H1 (cell line): ENCODE data around the gene SLC7A11. TPM values are rescaled to one million over a fixed set of nuclear protein-coding genes. Genes with fewer than 3 reads are reported as not detected.

ENCODE experiments used
- CTCF ChIA-PET: fragments of 300-600 bp; sonication (Branson Sonifier 250); formaldehyde crosslinking; loops from one replicate; lab custom pipeline; 2021; ENCODE audit not compliant: partially characterized antibody; lab: Charles Lee
- POLR2A ChIA-PET: fragments of 300-600 bp; sonication (Branson Sonifier 250); formaldehyde crosslinking; loops from one replicate; lab custom pipeline; 2021; ENCODE audit warnings: inconsistent platforms; ENCODE audit not compliant: partially characterized antibody; lab: Charles Lee
- DNase-seq, 2 experiments: peaks; one replicate each; pipeline versions ENCODE4 v3.0.0 to v3.0.0-alpha.2; 2010 to 2022; ENCODE audit warnings: low spot score in 2 of 2, low read depth in 1 of 2, mixed read lengths in 1 of 2
- FAIRE-seq: peaks from 2 replicates; lab custom pipeline; 2011; peaks lifted over from hg19 to GRCh38; lab: Jason Lieb, UNC
- H2AFZ ChIP-seq: 2 replicates; pipeline ENCODE4 v1.8.1; 2012; ENCODE audit warnings: low read length, inconsistent platforms
- H2AK5ac ChIP-seq: 2 replicates; pipeline ENCODE4 v1.6.1; 2013; ENCODE audit warnings: low read depth, low read length
- H2BK120ac ChIP-seq: replicated peaks from 2 replicates; pipeline ENCODE3; 2013; ENCODE audit warnings: low read depth, low read length, inconsistent platforms
- H2BK12ac ChIP-seq: 2 replicates; pipeline ENCODE4 v1.6.1; 2013; ENCODE audit warnings: low read depth, low read length
- H2BK15ac ChIP-seq: 2 replicates; pipeline ENCODE4 v1.6.1; 2013; ENCODE audit warnings: low read length
- H2BK20ac ChIP-seq: 2 replicates; pipeline ENCODE4 v1.6.1; 2013; ENCODE audit warnings: low read length
- H2BK5ac ChIP-seq: 2 replicates; pipeline ENCODE4 v1.6.1; 2013; ENCODE audit warnings: low read depth, low read length
- H3K14ac ChIP-seq: 2 replicates; pipeline ENCODE4 v1.6.1; 2013; ENCODE audit warnings: inconsistent platforms; ENCODE audit not compliant: insufficient read length
- H3K18ac ChIP-seq: 2 replicates; pipeline ENCODE4 v1.6.1; 2013; ENCODE audit warnings: low read length; ENCODE audit errors: extremely low read depth
- H3K23ac ChIP-seq: 2 replicates; pipeline ENCODE4 v1.6.1; 2013; ENCODE audit warnings: inconsistent platforms; ENCODE audit not compliant: insufficient read length
- H3K23me2 ChIP-seq: 2 replicates; pipeline ENCODE4 v1.6.1; 2013; ENCODE audit warnings: low read depth, low read length
- H3K27ac ChIP-seq: 2 replicates; pipeline ENCODE4 v1.6.1; 2011; ENCODE audit warnings: low read depth, low read length, inconsistent platforms
- H3K27me3 ChIP-seq, 4 experiments: replicated peaks in 1 of 4; 1 replicate in 1 of 4; 2 replicates in 3 of 4; pipeline versions ENCODE4 v1.6.1 to v1.8.1; 2011 to 2013; ENCODE audit warnings: low read length in 3 of 4, mild to moderate bottlenecking in 3 of 4, inconsistent platforms in 2 of 4, mixed read lengths in 2 of 4, moderate library complexity in 1 of 4; ENCODE audit not compliant: control insufficient read depth in 3 of 4, insufficient read depth in 3 of 4; ENCODE audit errors: extremely low read depth in 1 of 4
- H3K36me3 ChIP-seq, 4 experiments: 2 replicates each; pipeline versions ENCODE4 v1.6.1 to v1.8.1; 2011 to 2013; ENCODE audit warnings: mild to moderate bottlenecking in 4 of 4, low read length in 3 of 4, moderate library complexity in 2 of 4, control low read depth in 1 of 4, inconsistent platforms in 1 of 4; ENCODE audit not compliant: insufficient read depth in 4 of 4, control insufficient read depth in 2 of 4
- H3K4ac ChIP-seq: replicated peaks from 2 replicates; pipeline ENCODE3; 2013; ENCODE audit warnings: low read length, low read depth, mixed read lengths, inconsistent platforms; ENCODE audit not compliant: insufficient read length
- H3K4me1 ChIP-seq, 4 experiments: replicated peaks in 1 of 4; 1 replicate in 1 of 4; 2 replicates in 3 of 4; pipeline versions ENCODE4 v1.6.1 to v1.8.1; 2011 to 2013; ENCODE audit warnings: low read length in 3 of 4, inconsistent platforms in 2 of 4, mixed read lengths in 1 of 4; ENCODE audit not compliant: insufficient read depth in 4 of 4, control insufficient read depth in 3 of 4
- H3K4me2 ChIP-seq, 2 experiments: 2 replicates each; pipeline versions ENCODE4 v1.6.1 to v1.8.1; 2011 to 2013; ENCODE audit warnings: low read depth in 2 of 2, low read length in 2 of 2, control low read depth in 1 of 2, inconsistent platforms in 1 of 2, mild to moderate bottlenecking in 1 of 2; ENCODE audit not compliant: insufficient read depth in 1 of 2
- H3K4me3 ChIP-seq, 4 experiments: fragments of 200-600, 300-600 bp in 1 of 4; sonication (generic), shearing (Covaris generic), sonication (Bioruptor Twin) in 1 of 4; 2 replicates each; pipeline versions ENCODE4 v1.5.1 to v1.8.1; 2011 to 2016; ENCODE audit warnings: low read length in 4 of 4, low read depth in 3 of 4, control low read depth in 2 of 4, inconsistent platforms in 2 of 4, mild to moderate bottlenecking in 2 of 4, mixed read lengths in 1 of 4, moderate library complexity in 1 of 4; ENCODE audit not compliant: insufficient read depth in 2 of 4; ENCODE audit errors: extremely low read depth in 1 of 4
- H3K56ac ChIP-seq: replicated peaks from 2 replicates; pipeline ENCODE3; 2013; ENCODE audit warnings: low read depth, mild to moderate bottlenecking, mixed read lengths, low read length, inconsistent platforms; ENCODE audit not compliant: insufficient read length
- H3K79me1 ChIP-seq: 2 replicates; pipeline ENCODE4 v1.6.1; 2013; ENCODE audit warnings: low read depth, low read length, control low read depth
- H3K79me2 ChIP-seq, 2 experiments: 2 replicates each; pipeline versions ENCODE4 v1.6.1 to v1.8.1; 2012 to 2013; ENCODE audit warnings: low read length in 2 of 2, mild to moderate bottlenecking in 2 of 2, inconsistent platforms in 1 of 2; ENCODE audit not compliant: insufficient read depth in 2 of 2, control insufficient read depth in 1 of 2
- H3K9ac ChIP-seq, 4 experiments: replicated peaks in 1 of 4; 1 replicate in 1 of 4; 2 replicates in 3 of 4; pipeline versions ENCODE4 v1.6.1 to v1.8.1; 2011 to 2013; ENCODE audit warnings: low read depth in 3 of 4, low read length in 3 of 4, control low read depth in 2 of 4, mild to moderate bottlenecking in 2 of 4, moderate library complexity in 2 of 4, inconsistent platforms in 1 of 4; ENCODE audit errors: extremely low read depth in 1 of 4
- H3K9me3 ChIP-seq, 2 experiments: 2 replicates each; pipeline versions ENCODE4 v1.6.1 to v1.8.1; 2012 to 2013; ENCODE audit warnings: mild to moderate bottlenecking in 2 of 2, moderate library complexity in 2 of 2, control low read depth in 1 of 2, inconsistent platforms in 1 of 2, low read depth in 1 of 2, low read length in 1 of 2, mixed read lengths in 1 of 2; ENCODE audit not compliant: insufficient read depth in 2 of 2
- H4K20me1 ChIP-seq, 2 experiments: replicated peaks in 1 of 2; 2 replicates each; pipeline versions ENCODE3 to v1.8.1; 2011 to 2013; ENCODE audit warnings: inconsistent platforms in 2 of 2, low read length in 2 of 2, mild to moderate bottlenecking in 1 of 2; ENCODE audit not compliant: insufficient read depth in 2 of 2, control insufficient read depth in 1 of 2
- H4K5ac ChIP-seq: 2 replicates; pipeline ENCODE4 v1.6.1; 2013; ENCODE audit warnings: low read length, low read depth, mixed read lengths, inconsistent platforms; ENCODE audit not compliant: insufficient read length
- H4K8ac ChIP-seq: 2 replicates; pipeline ENCODE4 v1.8.0; 2013; ENCODE audit warnings: mild to moderate bottlenecking, moderate library complexity, low read length, inconsistent platforms; ENCODE audit not compliant: insufficient read depth; ENCODE audit errors: extremely low read depth
- H4K91ac ChIP-seq: replicated peaks from 2 replicates; pipeline ENCODE3; 2013; ENCODE audit warnings: low read length, mixed read lengths, inconsistent platforms; ENCODE audit not compliant: insufficient read length
- CREB1 ChIP-seq: IDR thresholded peaks from 2 replicates; pipeline ENCODE4 v1.6.1; 2012; ENCODE audit warnings: inconsistent platforms
- CTBP2 ChIP-seq: IDR thresholded peaks from 2 replicates; pipeline ENCODE4 v1.7.0; 2011; ENCODE audit warnings: borderline replicate concordance, mild to moderate bottlenecking, moderate library complexity, mixed read lengths, low read length; ENCODE audit not compliant: insufficient read depth, insufficient read length
- JUN ChIP-seq: IDR thresholded peaks from 2 replicates; pipeline ENCODE4 v1.6.1; 2011; ENCODE audit warnings: low read depth, mild to moderate bottlenecking, improper control_type of control experiment, low read length
- JUND ChIP-seq: IDR thresholded peaks from 2 replicates; pipeline ENCODE4 v1.6.1; 2011; ENCODE audit warnings: mild to moderate bottlenecking, improper control_type of control experiment, low read length
- RAD21 ChIP-seq, 2 experiments: IDR thresholded peaks in 1 of 2; conservative IDR thresholded peaks in 1 of 2; 2 replicates each; pipeline ENCODE4 v1.6.1; 2011; ENCODE audit warnings: low read depth in 2 of 2, low read length in 2 of 2, improper control_type of control experiment in 1 of 2, inconsistent platforms in 1 of 2, mild to moderate bottlenecking in 1 of 2, moderate library complexity in 1 of 2
- RBBP5 ChIP-seq: IDR thresholded peaks from 2 replicates; pipeline ENCODE4 v1.7.1; 2012; ENCODE audit warnings: low read depth, mild to moderate bottlenecking, inconsistent platforms, low read length, moderate library complexity, borderline replicate concordance
- RFX5 ChIP-seq: IDR thresholded peaks from 2 replicates; pipeline ENCODE4 v1.6.1; 2011; ENCODE audit warnings: low read depth, low read length, improper control_type of control experiment, borderline replicate concordance
- SUZ12 ChIP-seq: fragments of 200-600 bp; sonication (generic); IDR thresholded peaks from 2 replicates; pipeline ENCODE4 v1.6.1; 2012; ENCODE audit warnings: mild to moderate bottlenecking, inconsistent platforms, low read length, moderate library complexity, mixed read lengths
- ZNF274 ChIP-seq: IDR thresholded peaks from 2 replicates; pipeline ENCODE4 v1.7.0; 2012; ENCODE audit warnings: low read length, borderline replicate concordance; ENCODE audit errors: extremely low read depth
- WGBS, 2 experiments: shearing (Covaris generic) in 1 of 2; methylation state at CpG; one replicate each; pipeline versions ENCODE4 v1.1.6 to v1.1.7; 2013 to 2015; ENCODE audit warnings: low lambda C conversion rate in 2 of 2, mixed read lengths in 2 of 2, inconsistent platforms in 1 of 2, low coverage in 1 of 2, missing lambda C conversion rate in 1 of 2; ENCODE audit not compliant: insufficient replicate concordance in 2 of 2, insufficient coverage in 1 of 2, insufficient read length in 1 of 2; ENCODE audit errors: extremely low coverage in 1 of 2, missing lambda C conversion rate in 1 of 2; 5-methylcytosine and 5-hydroxymethylcytosine counted together
- polyA plus RNA-seq, 7 experiments: library from polyadenylated mRNA; depleted of rRNA in 3 of 7; stranded (reverse) in 5 of 7; unstranded in 2 of 7; fragments of >200 nt in 5 of 7; fragments of 200-250 nt in 2 of 7; gene quantifications; 1 replicate in 5 of 7; 2 replicates in 1 of 7; 4 replicates in 1 of 7; pipeline versions ENCODE4 v1.2.1 to v1.2.3, GENCODE V29; 2011 to 2013; ENCODE audit warnings: missing spikeins in 2 of 7, mixed read lengths in 2 of 7
- total RNA-seq: library from RNA; stranded (reverse); fragmentation: NEBNext Ultra II Directional; extraction: Animal tissue kit (Norgen Biotek cat#: 25700); gene quantifications from 2 replicates; pipeline ENCODE4 v1.2.1, GENCODE V29; 2021
- TF ChIP-seq, protein P1 (sequence below): IDR thresholded peaks from 2 replicates; pipeline ENCODE4 v1.6.1; 2011; ENCODE audit warnings: low read length, improper control_type of control experiment

The SLC7A11 gene
- total and polyA plus RNA-seq, 2 of the 8 experiments (the other 6 are each of a cell fraction or from before 2014, with no cell fraction given) = 6.6 to 17.0 TPM

DNA sequence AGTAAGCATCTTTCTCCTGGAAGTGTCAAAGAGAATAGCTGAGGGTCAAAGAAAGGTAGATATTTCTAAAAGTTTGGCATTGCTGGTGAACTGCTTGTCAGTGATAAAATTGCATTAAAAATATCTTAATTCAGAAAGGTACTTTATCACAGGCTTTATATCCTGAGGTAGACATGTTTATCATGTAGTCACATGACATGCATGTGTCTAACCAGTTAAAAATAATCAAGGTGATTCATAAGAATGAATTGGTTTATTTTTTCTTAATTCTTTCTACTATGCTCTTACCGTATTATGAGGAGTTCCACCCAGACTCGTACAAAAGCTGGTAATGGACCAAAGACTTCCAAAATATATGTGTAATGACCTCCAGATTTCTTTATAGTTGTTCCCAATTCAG, 6.1 kb downstream of the SLC7A11 start:
- TF ChIP-seq RFX5 (no peak), CTBP2 (no peak), SUZ12 (no peak), CREB1 (no peak), JUN (no peak), JUND (no peak), ZNF274 (no peak), RAD21 (IDR thresholded peaks at IDR 0.05 in 1 of 2, conservative IDR thresholded peaks at IDR 0.05 in 1 of 2; ENCODE audit: low read depth in 2 of 2, low read length in 2 of 2) (no peak), RBBP5 (no peak)
- TF ChIP-seq, protein P1, sequence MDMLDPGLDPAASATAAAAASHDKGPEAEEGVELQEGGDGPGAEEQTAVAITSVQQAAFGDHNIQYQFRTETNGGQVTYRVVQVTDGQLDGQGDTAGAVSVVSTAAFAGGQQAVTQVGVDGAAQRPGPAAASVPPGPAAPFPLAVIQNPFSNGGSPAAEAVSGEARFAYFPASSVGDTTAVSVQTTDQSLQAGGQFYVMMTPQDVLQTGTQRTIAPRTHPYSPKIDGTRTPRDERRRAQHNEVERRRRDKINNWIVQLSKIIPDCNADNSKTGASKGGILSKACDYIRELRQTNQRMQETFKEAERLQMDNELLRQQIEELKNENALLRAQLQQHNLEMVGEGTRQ = no peak
- TF ChIP-seq, all 59 proteins: peak for 0
- H3K9ac ChIP-seq = no peak overlapping the region
- H2BK120ac ChIP-seq = no peak overlapping the region
- H3K18ac ChIP-seq = no peak overlapping the region
- CTCF ChIA-PET = no interaction called here
- H3K4ac ChIP-seq = no peak overlapping the region
- no peaks in the 10 kb centered on the region for H3K27me3 ChIP-seq
- FAIRE-seq (no peak), DNase-seq (no peak)
- no peak overlapping the region for H3K4me3 ChIP-seq
- no peak overlapping the region for H3K4me2 ChIP-seq
- H3K79me2 ChIP-seq = peaks cover 0 to 66% of the 10 kb centered on the region in 2 experiments; a peak in 2 of 4 replicates
- 88% methylated on average over 2 of the region's 2 CpGs; no CpG with 5 or more reads in 1 of the 2 experiments for WGBS, 2 experiments
- H3K9me3 ChIP-seq = no peaks in the 10 kb centered on the region
- H3K4me1 ChIP-seq = no peaks in the 10 kb centered on the region
- H2BK12ac ChIP-seq = no peak overlapping the region
- H3K27ac ChIP-seq = no peak overlapping the region
- H3K23me2 ChIP-seq = no peaks in the 10 kb centered on the region
- H4K20me1 ChIP-seq = no peaks in the 10 kb centered on the region
- H2BK15ac ChIP-seq = no peak overlapping the region
- peaks cover 0 to 61% (median 5%) of the 10 kb centered on the region in 4 experiments; a peak in 4 of 8 replicates for H3K36me3 ChIP-seq
- H3K23ac ChIP-seq = no peak overlapping the region
- no peaks in the 10 kb centered on the region for H3K79me1 ChIP-seq
- H4K91ac ChIP-seq = no peak overlapping the region
- H2BK5ac ChIP-seq = no peak overlapping the region
- H2AK5ac ChIP-seq = no peak overlapping the region
- H2AFZ ChIP-seq = no peak overlapping the region
- H3K14ac ChIP-seq = no peak overlapping the region
- POLR2A ChIA-PET = interaction anchor here (1.1 to 8.7 kb wide), 4 partner anchors 7 to 33 kb away, joined by 3 to 90 read pairs (median 3); no protein-coding TSS in a partner anchor
- no peak overlapping the region for H3K56ac ChIP-seq
- H4K5ac ChIP-seq = no peak overlapping the region
- no peak overlapping the region for H2BK20ac ChIP-seq
- no peak overlapping the region for H4K8ac ChIP-seq
